Thyroid gland (tissue), 4 donors: ENCODE measurements around the gene NAXD.

Experiments
- CTCF ChIP-seq, 6 experiments: fragments of 200-600 bp in 3 of 6; fragments of 450-650 bp in 3 of 6; sonication (generic) in 3 of 6; IDR thresholded peaks; one replicate each; pipeline ENCODE4 v1.5.1; 2016 to 2019; ENCODE audit warnings: antibody characterized with exemption in 6 of 6, mild to moderate bottlenecking in 2 of 6, inconsistent platforms in 1 of 6, moderate library complexity in 1 of 6
- POLR2A ChIP-seq, 2 donors: fragments of 450-650 bp; IDR thresholded peaks; one replicate each; pipeline ENCODE4 v1.6.1; 2017; ENCODE audit warnings: antibody characterized with exemption in 2 of 2, mild to moderate bottlenecking in 2 of 2, moderate library complexity in 1 of 2

- no peak for TF ChIP-seq CTCF (IDR thresholded peaks at IDR 0.05)
- TF ChIP-seq POLR2A (IDR thresholded peaks at IDR 0.05) = no peak
These were observed 62.6 kb downstream of the NAXD start for GRCh38 chr13:110677731-110678545.
